ENCODE data around the gene PRPF31. TPM values are rescaled to one million over a fixed set of nuclear protein-coding genes. Genes with fewer than 3 reads are reported as not detected.

Gene PRPF31
- total RNA-seq, 6 donors from 2014 or later: 43.9 to 73.3 (median 47.4) TPM

GRCh38 chr19:54162884-54163283 lies 47.3 kb downstream of the PRPF31 start:
- TF ChIP-seq POLR2A (IDR thresholded peaks at IDR 0.05): no peak
- TF ChIP-seq CTCF (IDR thresholded peaks at IDR 0.05): no peak
- TF ChIP-seq EP300 (IDR thresholded peaks at IDR 0.05): no peak
- no peak for TF ChIP-seq POLR2AphosphoS5 (IDR thresholded peaks at IDR 0.05)
- H3K27ac ChIP-seq: peak overlapping the region; percentile 46 to 65 (median 64)
- peak overlapping the region in 3 of 4 donors; percentile 51 to 57 (median 55) for H3K4me3 ChIP-seq
- WGBS, 2 donors: 67 to 80% methylated on average over 14 of the region's 14 CpGs
- peaks cover 0 to 5% (median 2%) of the 10 kb centered on the region in 4 donors for H3K36me3 ChIP-seq
- H3K9me3 ChIP-seq: no peaks in the 10 kb centered on the region
- H3K27me3 ChIP-seq: no peaks in the 10 kb centered on the region
- peaks cover 43 to 51% (median 48%) of the 10 kb centered on the region in 4 donors for H3K4me1 ChIP-seq
- DNase-seq (no peak), ATAC-seq (ENCODE audit: low FRiP score in 2 of 2) (no peak)

- Histone ChIP-seq H3K27ac (no peak overlapping the region), H3K4me1 (peaks cover 35 to 42% (median 41%) of the 10 kb centered on the region in 4 donors), H3K9me3 (no peaks in the 10 kb centered on the region), H3K27me3 (no peaks in the 10 kb centered on the region), H3K4me3 (peak overlapping the region in 2 of 4 donors; percentile 2 to 19), H3K36me3 (no peaks in the 10 kb centered on the region)
- peak in 1 of 2 donors; percentile 4 for ATAC-seq (ENCODE audit: low FRiP score in 2 of 2)
- WGBS, 2 donors: 13 to 15% methylated on average over 24 to 36 of the region's 37 CpGs
- TF ChIP-seq CTCF (IDR thresholded peaks at IDR 0.05): no peak
- peak in 1 of 4 donors; percentile 8 for TF ChIP-seq POLR2A (IDR thresholded peaks at IDR 0.05)
- DNase-seq: peak; percentile 82 to 92
Measured at GRCh38 chr19:54164369-54165068, 49.0 kb downstream of the PRPF31 start.

- no peak for ATAC-seq (ENCODE audit: low FRiP score in 2 of 2)
- 93 to 97% methylated on average over 24 to 25 of the region's 25 CpGs for WGBS, 2 donors
- Histone ChIP-seq H3K4me1 (peaks cover 33 to 40% (median 39%) of the 10 kb centered on the region in 4 donors), H3K36me3 (no peaks in the 10 kb centered on the region), H3K27ac (no peak overlapping the region), H3K27me3 (no peaks in the 10 kb centered on the region), H3K4me3 (no peak overlapping the region), H3K9me3 (no peaks in the 10 kb centered on the region)
- TF ChIP-seq POLR2A (IDR thresholded peaks at IDR 0.05) (no peak), CTCF (IDR thresholded peaks at IDR 0.05) (no peak), POLR2AphosphoS5 (IDR thresholded peaks at IDR 0.05) (no peak), EP300 (IDR thresholded peaks at IDR 0.05) (no peak)
- no peak for DNase-seq
Measured at GRCh38 chr19:54165222-54165621, 49.7 kb downstream of the PRPF31 start.

- 31 to 35% methylated on average over 21 to 24 of the region's 25 CpGs for WGBS, 2 donors
- peak; percentile 89 to 95 for ATAC-seq (ENCODE audit: low FRiP score in 2 of 2)
- TF ChIP-seq POLR2A (IDR thresholded peaks at IDR 0.05): no peak
- no peak for TF ChIP-seq POLR2AphosphoS5 (IDR thresholded peaks at IDR 0.05)
- peak; percentile 74 to 90 (median 86) for TF ChIP-seq CTCF (IDR thresholded peaks at IDR 0.05)
- no peak for TF ChIP-seq EP300 (IDR thresholded peaks at IDR 0.05)
- DNase-seq: peak; percentile 91 to 98
- Histone ChIP-seq H3K9me3 (no peaks in the 10 kb centered on the region), H3K4me1 (peaks cover 9 to 24% (median 14%) of the 10 kb centered on the region in 4 donors), H3K4me3 (no peak overlapping the region), H3K27me3 (no peaks in the 10 kb centered on the region), H3K27ac (no peak overlapping the region), H3K36me3 (no peaks in the 10 kb centered on the region)
Measured at GRCh38 chr19:54168174-54168917, 52.8 kb downstream of the PRPF31 start.
